Gastrocnemius medialis (tissue), 4 donors: ENCODE data around the gene CDC42. TPM values are rescaled to one million over a fixed set of nuclear protein-coding genes. Genes with fewer than 3 reads are reported as not detected.

Source experiments
- ATAC-seq, 2 donors: fragments of 150-250 bp; one replicate each; pipeline ENCODE4 v1.9.1; 2016
- DNase-seq, 2 donors: peaks; one replicate each; pipeline ENCODE4 v3.0.0-alpha.2; 2019
- H3K27ac ChIP-seq, 4 donors: fragments of 200-600 bp; sonication (generic); 1 replicate in 1 of 4; 2 replicates in 3 of 4; pipeline ENCODE4 v1.5.1; 2016 to 2018; ENCODE audit warnings: mild to moderate bottlenecking in 2 of 4, moderate library complexity in 1 of 4
- H3K27me3 ChIP-seq, 3 donors: fragments of 200-600 bp; sonication (generic) in 2 of 3; 1 replicate in 1 of 3; 2 replicates in 2 of 3; pipeline versions ENCODE4 v1.5.1 to v1.6.0; 2016 to 2019; ENCODE audit warnings: mild to moderate bottlenecking in 1 of 3, moderate library complexity in 1 of 3
- H3K36me3 ChIP-seq, 2 donors: fragments of 200-600 bp; sonication (generic) in 1 of 2; one replicate each; pipeline ENCODE4 v1.5.1; 2017 to 2018
- H3K4me1 ChIP-seq, 2 donors: fragments of 200-600 bp; sonication (generic) in 1 of 2; one replicate each; pipeline ENCODE4 v1.5.1; 2016 to 2017; ENCODE audit warnings: mild to moderate bottlenecking in 2 of 2
- H3K4me3 ChIP-seq, 4 donors: fragments of 200-600 bp; sonication (generic) in 3 of 4; 1 replicate in 1 of 4; 2 replicates in 3 of 4; pipeline ENCODE4 v1.5.1; 2016 to 2019; ENCODE audit warnings: mild to moderate bottlenecking in 2 of 4
- H3K9me3 ChIP-seq, 3 donors: fragments of 200-600 bp; sonication (generic) in 2 of 3; 1 replicate in 1 of 3; 2 replicates in 2 of 3; pipeline ENCODE4 v1.5.1; 2016 to 2019
- CTCF ChIP-seq, 5 experiments: fragments of 450-650 bp in 3 of 5; fragments of 200-600 bp in 2 of 5; sonication (generic) in 2 of 5; IDR thresholded peaks in 4 of 5; conservative IDR thresholded peaks in 1 of 5; 1 replicate in 4 of 5; 2 replicates in 1 of 5; pipeline ENCODE4 v1.5.1; 2016 to 2019; ENCODE audit warnings: antibody characterized with exemption in 5 of 5, mild to moderate bottlenecking in 3 of 5, moderate library complexity in 3 of 5
- POLR2A ChIP-seq, 2 donors: fragments of 450-650 bp; IDR thresholded peaks; one replicate each; pipeline ENCODE4 v1.6.1; 2017; ENCODE audit warnings: antibody characterized with exemption in 2 of 2, mild to moderate bottlenecking in 2 of 2, moderate library complexity in 2 of 2
- in situ Hi-C, 4 donors: fragments of 200-750 bp; cut with MboI; loops; one replicate each; pipeline versions ENCODE4 v1.15.0 to v1.8.0; 2017; ENCODE audit warnings: low sequenced_read_pairs in 4 of 4
- intact Hi-C: fragments of 100-400 bp; cut with DNase I; formaldehyde crosslinking; loops from one replicate; pipeline ENCODE4 v1.15.1; 2023; ENCODE audit warnings: low total_unique reads
- total RNA-seq, 4 donors: library from RNA; depleted of rRNA; stranded (reverse); fragments of >200 nt; gene quantifications; one replicate each; pipeline versions ENCODE4 v1.1.0 to v1.2.3, GENCODE V29; 2016

Gene CDC42
- total RNA-seq, 4 donors from 2014 or later = 77.0 to 111 (median 108) TPM

GRCh38 chr1:22131062-22131461 is 78.6 kb downstream of the CDC42 start:
- intact Hi-C loops = loop anchor here (10.0 kb wide), 1 partner anchor 144 kb away; no protein-coding TSS in a partner anchor
- Histone ChIP-seq H3K4me1 (peaks cover 20 to 25% of the 10 kb centered on the region in 2 donors), H3K27me3 (no peaks in the 10 kb centered on the region), H3K27ac (no peak overlapping the region), H3K9me3 (no peaks in the 10 kb centered on the region), H3K4me3 (no peak overlapping the region), H3K36me3 (no peaks in the 10 kb centered on the region)
- in situ Hi-C loops = no loop called here
- no peak for DNase-seq
- no peak for ATAC-seq
- no peak for TF ChIP-seq CTCF (IDR thresholded peaks at IDR 0.05 in 4 of 5, conservative IDR thresholded peaks at IDR 0.05 in 1 of 5)
- TF ChIP-seq POLR2A (IDR thresholded peaks at IDR 0.05) = no peak

- peak in 1 of 2 donors; percentile 25 for DNase-seq
- ATAC-seq = peak in 1 of 2 donors; percentile 37
- peak overlapping the region in 2 of 4 donors; percentile 69 to 79 for H3K27ac ChIP-seq
- H3K4me1 ChIP-seq = peaks cover 20 to 25% of the 10 kb centered on the region in 2 donors
- intact Hi-C loops = loop anchor here (10.0 kb wide), 1 partner anchor 143 kb away; no protein-coding TSS in a partner anchor
- no peaks in the 10 kb centered on the region for H3K36me3 ChIP-seq
- H3K9me3 ChIP-seq = no peaks in the 10 kb centered on the region
- in situ Hi-C loops = no loop called here
- H3K27me3 ChIP-seq = no peaks in the 10 kb centered on the region
- no peak overlapping the region for H3K4me3 ChIP-seq
- TF ChIP-seq POLR2A (IDR thresholded peaks at IDR 0.05) (no peak), CTCF (IDR thresholded peaks at IDR 0.05 in 4 of 5, conservative IDR thresholded peaks at IDR 0.05 in 1 of 5) (peak; percentile 43 to 79 (median 69))
Measured at GRCh38 chr1:22131875-22132486, 79.5 kb downstream of the CDC42 start.

- Histone ChIP-seq H3K27ac (peak overlapping the region; percentile 55 to 79 (median 68)), H3K36me3 (no peaks in the 10 kb centered on the region), H3K9me3 (no peaks in the 10 kb centered on the region), H3K4me3 (no peak overlapping the region), H3K27me3 (no peaks in the 10 kb centered on the region), H3K4me1 (peaks cover 20 to 25% of the 10 kb centered on the region in 2 donors)
- intact Hi-C loops = loop anchor here (10.0 kb wide), 1 partner anchor 142 kb away; no protein-coding TSS in a partner anchor
- DNase-seq (peak; percentile 54 to 61), ATAC-seq (peak; percentile 61 to 62)
- no peak for TF ChIP-seq POLR2A (IDR thresholded peaks at IDR 0.05)
- TF ChIP-seq CTCF (IDR thresholded peaks at IDR 0.05 in 4 of 5, conservative IDR thresholded peaks at IDR 0.05 in 1 of 5) = no peak
- in situ Hi-C loops = no loop called here
Measured at GRCh38 chr1:22132517-22133235, 80.2 kb downstream of the CDC42 start.

GRCh38 chr1:22133247-22133930 is 80.9 kb downstream of the CDC42 start:
- in situ Hi-C loops = no loop called here
- Histone ChIP-seq H3K36me3 (no peaks in the 10 kb centered on the region), H3K27me3 (no peaks in the 10 kb centered on the region), H3K27ac (peak overlapping the region; percentile 55 to 79 (median 68)), H3K4me3 (peak overlapping the region; percentile 20 to 43 (median 26)), H3K4me1 (peaks cover 20 to 25% of the 10 kb centered on the region in 2 donors), H3K9me3 (no peaks in the 10 kb centered on the region)
- no peak for DNase-seq
- TF ChIP-seq POLR2A (IDR thresholded peaks at IDR 0.05) (no peak), CTCF (IDR thresholded peaks at IDR 0.05 in 4 of 5, conservative IDR thresholded peaks at IDR 0.05 in 1 of 5) (no peak)
- peak; percentile 43 to 59 for ATAC-seq
- intact Hi-C loops = loop anchor here (10.0 kb wide), 1 partner anchor 141 kb away; no protein-coding TSS in a partner anchor
